CD4-positive, alpha-beta T cell treated with Interleukin-21 for 1 hour (primary cell): Measurements from ENCODE around the gene CCDC158.

ENCODE experiments used
- DNase-seq: peaks from one replicate; pipeline ENCODE4 v3.0.0-alpha.2; 2020

The CCDC158 gene

GRCh38 chr4:76276813-76277212 lies 144.1 kb downstream of the CCDC158 start:
- no peak for DNase-seq

- no peak for DNase-seq
Observed at GRCh38 chr4:76275486-76276124, 145.3 kb downstream of the CCDC158 start.

GRCh38 chr4:76272999-76273398 lies 147.9 kb downstream of the CCDC158 start:
- no peak for DNase-seq

- no peak for DNase-seq
Observed at GRCh38 chr4:76272582-76272981, 148.4 kb downstream of the CCDC158 start.

GRCh38 chr4:76272073-76272472 lies 148.9 kb downstream of the CCDC158 start:
- DNase-seq: no peak

- DNase-seq: no peak
Observed at GRCh38 chr4:76271248-76271647, 149.7 kb downstream of the CCDC158 start.

- no peak for DNase-seq
Observed at GRCh38 chr4:76270244-76271175, 150.4 kb downstream of the CCDC158 start.

- DNase-seq: no peak
Observed at GRCh38 chr4:76267811-76268210, 153.1 kb downstream of the CCDC158 start.

- DNase-seq: no peak
Observed at GRCh38 chr4:76266627-76267026, 154.3 kb downstream of the CCDC158 start.

GRCh38 chr4:76265631-76266218 lies 155.2 kb downstream of the CCDC158 start:
- DNase-seq: no peak
